H9 (cell line): ENCODE data around the gene KREMEN2. TPM values are rescaled to one million over a fixed set of nuclear protein-coding genes. Genes with fewer than 3 reads are reported as not detected.

Experiments
- DNase-seq: peaks from one replicate; pipeline ENCODE4 v3.0.0-alpha.2; 2017
- H2AFZ ChIP-seq: one replicate; pipeline ENCODE4 v1.6.1; 2013; ENCODE audit warnings: mild to moderate bottlenecking, low read length, control low read depth, moderate library complexity
- H2AK5ac ChIP-seq: 2 replicates; pipeline ENCODE4 v1.6.1; 2013; ENCODE audit warnings: low read length, control low read depth, mixed read lengths; ENCODE audit not compliant: insufficient read length
- H2BK120ac ChIP-seq: one replicate; pipeline ENCODE4 v1.6.1; 2013; ENCODE audit warnings: low read depth, mild to moderate bottlenecking, low read length, control low read depth, inconsistent platforms; ENCODE audit not compliant: poor library complexity, severe bottlenecking
- H2BK12ac ChIP-seq: 2 replicates; pipeline ENCODE4 v1.6.1; 2013; ENCODE audit warnings: low read length, control low read depth, mixed read lengths, low read depth; ENCODE audit not compliant: insufficient read length
- H2BK15ac ChIP-seq: 2 replicates; pipeline ENCODE4 v1.6.1; 2013; ENCODE audit warnings: low read depth, low read length, control low read depth
- H2BK20ac ChIP-seq: one replicate; pipeline ENCODE4 v1.6.1; 2013; ENCODE audit warnings: low read depth, mild to moderate bottlenecking, low read length, control low read depth, inconsistent platforms; ENCODE audit not compliant: poor library complexity, severe bottlenecking
- H2BK5ac ChIP-seq: 2 replicates; pipeline ENCODE4 v1.6.1; 2013; ENCODE audit warnings: low read length, control low read depth, mixed read lengths; ENCODE audit not compliant: insufficient read length
- H3K14ac ChIP-seq: 2 replicates; pipeline ENCODE4 v1.6.1; 2013; ENCODE audit warnings: low read length, control low read depth; ENCODE audit not compliant: insufficient read depth
- H3K18ac ChIP-seq: 2 replicates; pipeline ENCODE4 v1.6.1; 2013; ENCODE audit warnings: low read depth, mild to moderate bottlenecking, mixed read lengths, low read length, control low read depth; ENCODE audit not compliant: insufficient read length
- H3K23ac ChIP-seq: 2 replicates; pipeline ENCODE4 v1.6.1; 2013; ENCODE audit warnings: low read length, control low read depth, mixed read lengths, low read depth; ENCODE audit not compliant: insufficient read length
- H3K23me2 ChIP-seq: 2 replicates; pipeline ENCODE4 v1.6.1; 2013; ENCODE audit warnings: low read depth, mild to moderate bottlenecking, mixed read lengths, low read length, control low read depth; ENCODE audit not compliant: insufficient read length, poor library complexity, severe bottlenecking
- H3K27ac ChIP-seq: 2 replicates; pipeline ENCODE4 v1.5.1; 2013; ENCODE audit warnings: low read length, control low read depth, mixed read lengths, low read depth; ENCODE audit not compliant: insufficient read length
- H3K27me3 ChIP-seq: 2 replicates; pipeline ENCODE4 v1.6.1; 2013; ENCODE audit warnings: low read length, control low read depth, inconsistent platforms; ENCODE audit not compliant: insufficient read depth
- H3K4ac ChIP-seq: 2 replicates; pipeline ENCODE4 v1.6.1; 2013; ENCODE audit warnings: low read depth, mild to moderate bottlenecking, control low read depth, inconsistent platforms, low read length, moderate library complexity
- H3K4me1 ChIP-seq: 2 replicates; pipeline ENCODE4 v1.6.1; 2013; ENCODE audit warnings: low read length, control low read depth, inconsistent platforms; ENCODE audit not compliant: insufficient read depth
- H3K4me2 ChIP-seq: 2 replicates; pipeline ENCODE4 v1.6.1; 2013; ENCODE audit warnings: low read length, control low read depth, mixed read lengths; ENCODE audit not compliant: insufficient read length, insufficient read depth
- H3K56ac ChIP-seq: 2 replicates; pipeline ENCODE4 v1.6.1; 2013; ENCODE audit warnings: low read depth, mild to moderate bottlenecking, mixed read lengths, low read length, control low read depth; ENCODE audit not compliant: insufficient read length
- H3K79me1 ChIP-seq: 2 replicates; pipeline ENCODE4 v1.6.1; 2013; ENCODE audit warnings: low read depth, mild to moderate bottlenecking, moderate library complexity, low read length, control low read depth, inconsistent platforms; ENCODE audit not compliant: insufficient read depth, poor library complexity, severe bottlenecking
- H3K79me2 ChIP-seq: 2 replicates; pipeline ENCODE4 v1.6.1; 2013; ENCODE audit warnings: low read length, control low read depth, inconsistent platforms; ENCODE audit not compliant: insufficient read depth
- H3K9ac ChIP-seq: 2 replicates; pipeline ENCODE4 v1.6.1; 2013; ENCODE audit warnings: low read length, control low read depth, mixed read lengths; ENCODE audit not compliant: insufficient read length; ENCODE audit errors: extremely low read depth
- H3K9me3 ChIP-seq: one replicate; pipeline ENCODE4 v1.6.1; 2013; ENCODE audit warnings: low read depth, low read length, inconsistent platforms; ENCODE audit not compliant: control insufficient read depth
- H3T11ph ChIP-seq: one replicate; pipeline ENCODE4 v1.6.1; 2013; ENCODE audit warnings: mild to moderate bottlenecking, low read length, control low read depth, inconsistent platforms
- H4K20me1 ChIP-seq: one replicate; pipeline ENCODE4 v1.6.1; 2013; ENCODE audit not compliant: control insufficient read depth, insufficient read length, insufficient read depth
- H4K5ac ChIP-seq: 2 replicates; pipeline ENCODE4 v1.6.1; 2013; ENCODE audit warnings: low read depth, mild to moderate bottlenecking, mixed read lengths, low read length, control low read depth; ENCODE audit not compliant: insufficient read length
- H4K8ac ChIP-seq: replicated peaks from 2 replicates; pipeline ENCODE4 v1.6.1; 2013; ENCODE audit warnings: low read length, control low read depth, mixed read lengths, low read depth; ENCODE audit not compliant: insufficient read length
- H4K91ac ChIP-seq: 2 replicates; pipeline ENCODE4 v1.6.1; 2013; ENCODE audit warnings: low read depth, mild to moderate bottlenecking, moderate library complexity, mixed read lengths, low read length, control low read depth; ENCODE audit not compliant: insufficient read length
- H3K27ac Mint-ChIP-seq, 3 experiments: 2 replicates in 2 of 3; 3 replicates in 1 of 3; pipeline ENCODE4 v1.8.0; 2020 to 2021; ENCODE audit warnings: mixed read lengths in 3 of 3, mild to moderate bottlenecking in 1 of 3, moderate library complexity in 1 of 3
- H3K27me3 Mint-ChIP-seq: 2 replicates; pipeline ENCODE4 v1.8.0; 2021; ENCODE audit warnings: low read depth, mild to moderate bottlenecking, moderate library complexity, mixed read lengths
- H3K36me3 Mint-ChIP-seq, 3 experiments: 2 replicates in 2 of 3; 3 replicates in 1 of 3; pipeline ENCODE4 v1.8.0; 2020 to 2021; ENCODE audit warnings: low read depth in 3 of 3, mixed read lengths in 3 of 3; ENCODE audit not compliant: insufficient read depth in 1 of 3
- H3K4me1 Mint-ChIP-seq, 2 experiments: 2 replicates each; pipeline ENCODE4 v1.8.0; 2020; ENCODE audit warnings: mixed read lengths in 2 of 2
- H3K4me3 Mint-ChIP-seq, 2 experiments: 2 replicates in 1 of 2; 3 replicates in 1 of 2; pipeline ENCODE4 v1.8.0; 2020 to 2021; ENCODE audit warnings: mild to moderate bottlenecking in 2 of 2, mixed read lengths in 2 of 2, moderate library complexity in 1 of 2
- H3K9me3 Mint-ChIP-seq, 2 experiments: 2 replicates in 1 of 2; 3 replicates in 1 of 2; pipeline ENCODE4 v1.8.0; 2020; ENCODE audit warnings: mild to moderate bottlenecking in 2 of 2, mixed read lengths in 2 of 2, moderate library complexity in 1 of 2
- CTCF ChIP-seq: fragments of 200-600 bp; sonication (generic); conservative IDR thresholded peaks from 3 replicates; pipeline ENCODE4 v1.8.0; 2021; ENCODE audit warnings: antibody characterized with exemption, mild to moderate bottlenecking
- WGBS: extraction: QIAGEN DNeasy Blood & Tissue Kit; methylation state at CpG from one replicate; pipeline ENCODE4 v1.1.7; 2013; ENCODE audit warnings: missing lambda C conversion rate, low lambda C conversion rate, mixed read lengths; ENCODE audit not compliant: insufficient read length; ENCODE audit errors: extremely low coverage; 5-methylcytosine and 5-hydroxymethylcytosine counted together
- total RNA-seq: library from RNA; stranded (reverse); gene quantifications from 2 replicates; pipeline ENCODE4 v1.2.1, GENCODE V29; 2021

Gene KREMEN2
- total RNA-seq, 1 experiment from 2014 or later, result 12.8 TPM

GRCh38 chr16:3003582-3004270, 39.7 kb downstream of the KREMEN2 start:
- H3K36me3 Mint-ChIP-seq, result peaks cover 0 to 7% (median 6%) of the 10 kb centered on the region in 3 experiments; a peak in 4 of 7 replicates
- H3K14ac ChIP-seq, result no peak overlapping the region
- no peak overlapping the region for H4K5ac ChIP-seq
- no peak overlapping the region for H2BK5ac ChIP-seq
- no peak overlapping the region for H2BK20ac ChIP-seq
- no peak overlapping the region for H3K27ac ChIP-seq
- H3K27me3 Mint-ChIP-seq, result no peaks in the 10 kb centered on the region; the same call in 1 of the 2 replicates
- H3K27me3 ChIP-seq, result no peaks in the 10 kb centered on the region
- no peaks in the 10 kb centered on the region for H3K9me3 Mint-ChIP-seq
- DNase-seq, result peak; percentile 100
- no peak overlapping the region for H2BK12ac ChIP-seq
- no peaks in the 10 kb centered on the region for H3K9me3 ChIP-seq
- no peak overlapping the region for H3K4ac ChIP-seq
- peaks cover 6% of the 10 kb centered on the region for H3K23me2 ChIP-seq
- no peak overlapping the region for H3K18ac ChIP-seq
- no peak overlapping the region for H3K27ac Mint-ChIP-seq
- TF ChIP-seq CTCF, result peak; percentile 65
- no peak overlapping the region for H3K9ac ChIP-seq
- no peak overlapping the region for H2AK5ac ChIP-seq
- no peak overlapping the region for H2BK120ac ChIP-seq
- no peaks in the 10 kb centered on the region for H3K79me2 ChIP-seq
- no peaks in the 10 kb centered on the region for H4K20me1 ChIP-seq
- peaks cover 11% of the 10 kb centered on the region; the same call in 1 of the 2 replicates for H3K4me1 ChIP-seq
- peak overlapping the region; percentile 41 to 71; a peak in 4 of 5 replicates for H3K4me3 Mint-ChIP-seq
- H3K4me1 Mint-ChIP-seq, result peaks cover 32 to 45% of the 10 kb centered on the region in 2 experiments
- H3K79me1 ChIP-seq, result no peaks in the 10 kb centered on the region
- H3K23ac ChIP-seq, result no peak overlapping the region
- H3T11ph ChIP-seq, result no peak overlapping the region
- no peak overlapping the region for H4K91ac ChIP-seq
- no peak overlapping the region for H2AFZ ChIP-seq
- H3K56ac ChIP-seq, result no peak overlapping the region
- no peak overlapping the region for H3K4me2 ChIP-seq
- H2BK15ac ChIP-seq, result no peak overlapping the region
- H4K8ac ChIP-seq, result no peak overlapping the region
- WGBS, result no CpG with 5 or more reads among the region's 58 CpGs
